ENCODE data around the gene E4F1. TPM values are rescaled to one million over a fixed set of nuclear protein-coding genes. Genes with fewer than 3 reads are reported as not detected.

The E4F1 gene
- total RNA-seq, 2 donors from 2014 or later, result 24.5 to 29.6 TPM

- H3K9ac ChIP-seq (ENCODE audit: extremely low read depth, low read length, poor library complexity, severe bottlenecking), result no peak overlapping the region
- TF ChIP-seq, protein P1, sequence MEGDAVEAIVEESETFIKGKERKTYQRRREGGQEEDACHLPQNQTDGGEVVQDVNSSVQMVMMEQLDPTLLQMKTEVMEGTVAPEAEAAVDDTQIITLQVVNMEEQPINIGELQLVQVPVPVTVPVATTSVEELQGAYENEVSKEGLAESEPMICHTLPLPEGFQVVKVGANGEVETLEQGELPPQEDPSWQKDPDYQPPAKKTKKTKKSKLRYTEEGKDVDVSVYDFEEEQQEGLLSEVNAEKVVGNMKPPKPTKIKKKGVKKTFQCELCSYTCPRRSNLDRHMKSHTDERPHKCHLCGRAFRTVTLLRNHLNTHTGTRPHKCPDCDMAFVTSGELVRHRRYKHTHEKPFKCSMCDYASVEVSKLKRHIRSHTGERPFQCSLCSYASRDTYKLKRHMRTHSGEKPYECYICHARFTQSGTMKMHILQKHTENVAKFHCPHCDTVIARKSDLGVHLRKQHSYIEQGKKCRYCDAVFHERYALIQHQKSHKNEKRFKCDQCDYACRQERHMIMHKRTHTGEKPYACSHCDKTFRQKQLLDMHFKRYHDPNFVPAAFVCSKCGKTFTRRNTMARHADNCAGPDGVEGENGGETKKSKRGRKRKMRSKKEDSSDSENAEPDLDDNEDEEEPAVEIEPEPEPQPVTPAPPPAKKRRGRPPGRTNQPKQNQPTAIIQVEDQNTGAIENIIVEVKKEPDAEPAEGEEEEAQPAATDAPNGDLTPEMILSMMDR (conservative IDR thresholded peaks at IDR 0.05), result no peak
- no peaks in the 10 kb centered on the region for H3K36me3 ChIP-seq (ENCODE audit: control insufficient read depth, insufficient read depth, low read length)
- no peak overlapping the region for H3K27ac Mint-ChIP-seq
- no peaks in the 10 kb centered on the region for H3K27me3 ChIP-seq (ENCODE audit: control insufficient read depth, insufficient read depth, low read length, poor library complexity, severe bottlenecking)
- no peak overlapping the region for H3K4me3 Mint-ChIP-seq
- WGBS, 2 experiments (ENCODE audit: insufficient coverage in 1 of 2, insufficient read length in 1 of 2), result 92 to 93% methylated on average over 24 to 35 of the region's 35 CpGs
- H3K9me3 ChIP-seq (ENCODE audit: control insufficient read depth, low read length), result no peaks in the 10 kb centered on the region
- no peaks in the 10 kb centered on the region for H3K4me1 Mint-ChIP-seq
- DNase-seq, result peak; percentile 42
- no peaks in the 10 kb centered on the region for H3K9me3 Mint-ChIP-seq
- H3K27me3 Mint-ChIP-seq (ENCODE audit: insufficient read depth), result no peaks in the 10 kb centered on the region
- H3K36me3 Mint-ChIP-seq (ENCODE audit: low read depth), result no peaks in the 10 kb centered on the region
- no peak overlapping the region for H3K27ac ChIP-seq (ENCODE audit: low read depth, low read length)
- H3K4me1 ChIP-seq (ENCODE audit: control insufficient read depth, insufficient read depth, low read length), result no peaks in the 10 kb centered on the region
- H3K4me3 ChIP-seq (ENCODE audit: low read length), result no peak overlapping the region
Measured at GRCh38 chr16:2284797-2285576, 61.6 kb downstream of the E4F1 start.

Small RNAs within 50 kb of the gene (microRNA-seq; reads per million reads assigned to microRNA genes)
- gene MIR3677 (ENCODE audit: borderline microRNAs expressed) (not detected), gene MIR4717 (ENCODE audit: borderline microRNAs expressed) (not detected)

Other genes with a start within 250 kb of the E4F1 start
- under 1 TPM in 1 of 2 donors, not detected in 1; 0.42 TPM for gene NOXO1, start 242.1 kb upstream of the E4F1 start, total RNA-seq
- 10 to 100 TPM; 40.3 to 45.5 TPM for gene GFER, start 239.4 kb upstream of the E4F1 start, total RNA-seq
- gene SYNGR3, start 233.6 kb upstream of the E4F1 start, total RNA-seq, result 10 to 100 TPM in 1 of 2 donors, 1 to 10 TPM in 1; 7.0 to 11.2 TPM
- gene ZNF598, start 213.8 kb upstream of the E4F1 start, total RNA-seq, result 10 to 100 TPM; 45.6 to 49.5 TPM
- gene NPW, start 203.8 kb upstream of the E4F1 start, total RNA-seq, result 1 to 10 TPM; 1.2 to 1.9 TPM
- gene NHERF2, start 196.7 kb upstream of the E4F1 start, total RNA-seq, result 10 to 100 TPM; 20.1 to 25.5 TPM
- 10 to 100 TPM; 43.2 to 46.1 TPM for gene NTHL1, start 175.8 kb upstream of the E4F1 start, total RNA-seq
- 100 to 1,000 TPM; 166 to 192 TPM for gene TSC2, start 175.6 kb upstream of the E4F1 start, total RNA-seq
- gene PKD1, start 87.7 kb upstream of the E4F1 start, total RNA-seq, result 100 to 1,000 TPM; 104 to 110 TPM
- gene RAB26, start 75.0 kb upstream of the E4F1 start, total RNA-seq, result 1 to 10 TPM; 3.2 to 4.9 TPM
- gene TRAF7, start 67.8 kb upstream of the E4F1 start, total RNA-seq, result 100 to 1,000 TPM; 108 to 110 TPM
- 1 to 10 TPM; 8.2 to 9.7 TPM for gene CASKIN1, start 27.0 kb upstream of the E4F1 start, total RNA-seq
- 10 to 100 TPM; 60.3 to 70.8 TPM for gene MLST8, start 18.1 kb upstream of the E4F1 start, total RNA-seq
- gene BRICD5, start 12.7 kb upstream of the E4F1 start, total RNA-seq, result 10 to 100 TPM in 1 of 2 donors, 1 to 10 TPM in 1; 7.7 to 15.0 TPM
- 10 to 100 TPM; 31.0 to 32.0 TPM for gene PGP, start 8.8 kb upstream of the E4F1 start, total RNA-seq
- 1 to 10 TPM in 1 of 2 donors, under 1 TPM in 1; 0.35 to 1.3 TPM for gene DNASE1L2, start 12.9 kb downstream of the E4F1 start, total RNA-seq
- gene ECI1, start 28.0 kb downstream of the E4F1 start, total RNA-seq, result 10 to 100 TPM; 75.8 to 94.7 TPM
- 100 to 1,000 TPM; 273 to 289 TPM for gene RNPS1, start 44.5 kb downstream of the E4F1 start, total RNA-seq
- gene ABCA3, start 117.1 kb downstream of the E4F1 start, total RNA-seq, result 1 to 10 TPM; 3.3 to 3.5 TPM
- 10 to 100 TPM; 50.8 to 58.9 TPM for gene CCNF, start 205.9 kb downstream of the E4F1 start, total RNA-seq
- 10 to 100 TPM; 44.0 to 57.6 TPM for gene TEDC2, start 236.5 kb downstream of the E4F1 start, total RNA-seq
- gene NTN3, start 247.7 kb downstream of the E4F1 start, total RNA-seq, result under 1 TPM; 0.48 to 0.62 TPM

Measured in endodermal cell (in vitro differentiated cells).